B cell (primary cell): ENCODE data around the gene PIGC. TPM values are rescaled to one million over a fixed set of nuclear protein-coding genes. Genes with fewer than 3 reads are reported as not detected.

Experiments
- ATAC-seq: fragments of 200-7000 bp; cut with Tn5 transposase; one replicate; pipeline ENCODE4 v1.10.0; 2021; ENCODE audit warnings: low read depth, mild to moderate bottlenecking, moderate number of reproducible peaks, moderate library complexity
- CTCF ChIA-PET: fragments of 350-600 bp; sonication (Branson Sonifier 250); formaldehyde crosslinking; loops from one replicate; lab custom pipeline; 2021; ENCODE audit warnings: antibody characterized with exemption, inconsistent platforms; lab: Charles Lee
- POLR2A ChIA-PET: fragments of 350-600 bp; sonication (Branson Sonifier 250); formaldehyde crosslinking; loops from one replicate; lab custom pipeline; 2021; ENCODE audit warnings: antibody characterized with exemption; lab: Charles Lee
- DNase-seq: peaks from one replicate; pipeline ENCODE4 v3.0.0; 2013
- H2AFZ ChIP-seq: 2 replicates; pipeline ENCODE4 v1.6.1; 2012; ENCODE audit warnings: mild to moderate bottlenecking, low read depth, low read length; ENCODE audit not compliant: insufficient read depth, poor library complexity, severe bottlenecking
- H3K27ac ChIP-seq, 2 donors: 1 replicate in 1 of 2; 2 replicates in 1 of 2; pipeline ENCODE4 v1.5.1; 2012 to 2013; ENCODE audit warnings: low read length in 2 of 2, mild to moderate bottlenecking in 2 of 2, moderate library complexity in 1 of 2
- H3K27me3 ChIP-seq, 4 experiments: fragments of 200-600 bp in 1 of 4; sonication (generic) in 1 of 4; replicated peaks in 1 of 4; 1 replicate in 2 of 4; 2 replicates in 2 of 4; pipeline versions ENCODE4 v1.6.1 to v1.7.0; 2013 to 2016; ENCODE audit warnings: low read length in 3 of 4, mild to moderate bottlenecking in 2 of 4, mixed read lengths in 1 of 4, moderate library complexity in 1 of 4; ENCODE audit not compliant: insufficient read depth in 4 of 4, control insufficient read depth in 3 of 4; ENCODE audit errors: control extremely low read depth in 1 of 4
- H3K36me3 ChIP-seq, 2 experiments: replicated peaks in 1 of 2; 1 replicate in 1 of 2; 2 replicates in 1 of 2; pipeline versions ENCODE4 v1.6.1 to v1.7.1; 2013; ENCODE audit warnings: low read length in 1 of 2; ENCODE audit not compliant: insufficient read depth in 2 of 2, control insufficient read depth in 1 of 2; ENCODE audit errors: control extremely low read depth in 1 of 2, extremely low read depth in 1 of 2
- H3K4me1 ChIP-seq, 2 donors: fragments of 200-600 bp in 1 of 2; sonication (generic) in 1 of 2; 1 replicate in 1 of 2; 2 replicates in 1 of 2; pipeline versions ENCODE4 v1.5.1 to v1.6.1; 2013 to 2017; ENCODE audit warnings: low read length in 2 of 2; ENCODE audit not compliant: control insufficient read depth in 2 of 2, insufficient read depth in 2 of 2
- H3K4me2 ChIP-seq: replicated peaks from 2 replicates; pipeline ENCODE3; 2012; ENCODE audit warnings: mild to moderate bottlenecking, low read depth, low read length; ENCODE audit not compliant: poor library complexity, severe bottlenecking
- H3K4me3 ChIP-seq, 5 experiments: fragments of 200-600 bp in 1 of 5; sonication (generic) in 1 of 5; 1 replicate in 3 of 5; 2 replicates in 2 of 5; pipeline versions ENCODE4 v1.5.1 to v1.7.0; 2011 to 2016; ENCODE audit warnings: low read length in 4 of 5, mild to moderate bottlenecking in 4 of 5, low read depth in 2 of 5, control low read depth in 1 of 5, moderate library complexity in 1 of 5; ENCODE audit not compliant: insufficient read depth in 1 of 5; ENCODE audit errors: control extremely low read depth in 1 of 5, extremely low read depth in 1 of 5
- H3K79me2 ChIP-seq: fragments of 200-600 bp; sonication (generic); one replicate; pipeline ENCODE4 v1.6.0; 2016; ENCODE audit warnings: low read length; ENCODE audit not compliant: control insufficient read depth, insufficient read depth
- H3K9ac ChIP-seq: fragments of 200-600 bp; sonication (generic); 2 replicates; pipeline ENCODE4 v1.6.1; 2017; ENCODE audit warnings: mild to moderate bottlenecking, low read length, moderate library complexity
- H3K9me3 ChIP-seq, 3 donors: one replicate each; pipeline versions ENCODE4 v1.6.1 to v1.7.1; 2013; ENCODE audit warnings: low read length in 2 of 3; ENCODE audit not compliant: control insufficient read depth in 2 of 3, insufficient read depth in 1 of 3; ENCODE audit errors: control extremely low read depth in 1 of 3
- H4K20me1 ChIP-seq: 2 replicates; pipeline ENCODE4 v1.6.0; 2012; ENCODE audit warnings: mild to moderate bottlenecking, low read length; ENCODE audit not compliant: insufficient read depth, control insufficient read depth, poor library complexity, severe bottlenecking
- H3K27ac Mint-ChIP-seq: one replicate; pipeline ENCODE4 v1.8.0; 2021; ENCODE audit warnings: mixed read lengths
- H3K27me3 Mint-ChIP-seq: one replicate; pipeline ENCODE4 v1.8.0; 2021; ENCODE audit warnings: mixed read lengths
- H3K4me1 Mint-ChIP-seq: one replicate; pipeline ENCODE4 v1.8.0; 2021; ENCODE audit warnings: mixed read lengths
- H3K4me3 Mint-ChIP-seq: one replicate; pipeline ENCODE4 v1.8.0; 2021; ENCODE audit warnings: mixed read lengths
- H3K9me3 Mint-ChIP-seq: one replicate; pipeline ENCODE4 v1.8.0; 2022; ENCODE audit warnings: mixed read lengths; ENCODE audit not compliant: insufficient read depth
- CTCF ChIP-seq: fragments of 200-600 bp; IDR thresholded peaks from one replicate; pipeline ENCODE4 v1.8.0; 2022; ENCODE audit warnings: antibody characterized with exemption, mild to moderate bottlenecking
- EZH2 ChIP-seq: IDR thresholded peaks from 2 replicates; pipeline ENCODE4 v1.6.1; 2012; ENCODE audit warnings: borderline replicate concordance, low read depth, mild to moderate bottlenecking, moderate library complexity, low read length; ENCODE audit not compliant: insufficient read depth, poor library complexity, severe bottlenecking
- WGBS: methylation state at CpG from one replicate; pipeline ENCODE4 v1.1.5; 2013; ENCODE audit warnings: missing lambda C conversion rate; ENCODE audit not compliant: insufficient coverage; 5-methylcytosine and 5-hydroxymethylcytosine counted together
- intact Hi-C: fragments of 100-400 bp; cut with micrococcal nuclease; formaldehyde crosslinking; loops from one replicate; pipeline ENCODE4 v1.10.0; 2022
- polyA plus RNA-seq: library from polyadenylated mRNA; depleted of rRNA; stranded (reverse); fragments of >200 nt; gene quantifications from 2 replicates; pipeline ENCODE4 v1.2.3, GENCODE V29; 2012
- total RNA-seq, 2 donors: library from RNA; stranded (reverse); fragments of 120-200 nt in 1 of 2; gene quantifications; 1 replicate in 1 of 2; 2 replicates in 1 of 2; pipeline versions ENCODE4 v1.2.3 to v1.2.4, GENCODE V29; 2013 to 2022

Gene PIGC
- total and polyA plus RNA-seq, 2 donors (not counting 1 experiment from before 2014, with no cell fraction given) = 16.2 to 28.8 TPM

GRCh38 chr1:172427191-172427590 is 16.7 kb downstream of the PIGC start:
- CTCF ChIA-PET = interaction anchor here (1.5 to 3.7 kb wide), 6 partner anchors 16 to 425 kb away, joined by 3 to 23 read pairs (median 12); no protein-coding TSS in a partner anchor
- H3K4me2 ChIP-seq = peak overlapping the region; percentile 24
- no peak overlapping the region for H3K4me3 ChIP-seq
- H3K27me3 Mint-ChIP-seq = no peaks in the 10 kb centered on the region
- intact Hi-C loops = no loop called here
- ATAC-seq (no peak), DNase-seq (no peak)
- H3K9ac ChIP-seq = no peak overlapping the region
- H3K9me3 ChIP-seq = no peaks in the 10 kb centered on the region
- no peak overlapping the region for H3K27ac Mint-ChIP-seq
- H4K20me1 ChIP-seq = no peaks in the 10 kb centered on the region
- no peak overlapping the region for H3K27ac ChIP-seq
- H3K4me1 Mint-ChIP-seq = peaks cover 13% of the 10 kb centered on the region
- H3K4me1 ChIP-seq = peaks cover 10 to 12% of the 10 kb centered on the region in 2 donors
- no peak overlapping the region for H3K4me3 Mint-ChIP-seq
- no peaks in the 10 kb centered on the region for H3K27me3 ChIP-seq
- no peaks in the 10 kb centered on the region for H3K9me3 Mint-ChIP-seq
- H3K36me3 ChIP-seq = peaks cover 0 to 3% of the 10 kb centered on the region in 2 experiments
- H2AFZ ChIP-seq = peak overlapping the region; percentile 16
- 100% methylated on average over 2 of the region's 2 CpGs for WGBS
- no peak for TF ChIP-seq CTCF
- TF ChIP-seq EZH2 = no peak
- POLR2A ChIA-PET = interaction anchor here (0.6 kb wide), 1 partner anchor 647 kb away, joined by 3 read pairs; no protein-coding TSS in a partner anchor
- peaks cover 4% of the 10 kb centered on the region for H3K79me2 ChIP-seq

- Histone ChIP-seq H2AFZ (no peak overlapping the region), H3K27me3 (no peaks in the 10 kb centered on the region), H3K9ac (no peak overlapping the region), H3K27ac (no peak overlapping the region), H3K4me3 (no peak overlapping the region), H3K9me3 (no peaks in the 10 kb centered on the region), H3K36me3 (no peaks in the 10 kb centered on the region), H3K79me2 (peaks cover 4% of the 10 kb centered on the region), H3K4me2 (no peak overlapping the region), H4K20me1 (no peaks in the 10 kb centered on the region), H3K4me1 (peaks cover 6% of the 10 kb centered on the region in 2 donors)
- CTCF ChIA-PET = interaction anchor here (0.9 to 2.5 kb wide), 2 partner anchors 334 to 422 kb away, joined by 3 to 11 read pairs; no protein-coding TSS in a partner anchor
- intact Hi-C loops = no loop called here
- H3K27me3 Mint-ChIP-seq = no peaks in the 10 kb centered on the region
- no peak overlapping the region for H3K27ac Mint-ChIP-seq
- WGBS = no CpG with 5 or more reads among the region's 3 CpGs
- DNase-seq (no peak), ATAC-seq (no peak)
- no peak overlapping the region for H3K4me3 Mint-ChIP-seq
- no peak for TF ChIP-seq CTCF
- no peak for TF ChIP-seq EZH2
- H3K9me3 Mint-ChIP-seq = no peaks in the 10 kb centered on the region
- H3K4me1 Mint-ChIP-seq = peaks cover 4% of the 10 kb centered on the region
- POLR2A ChIA-PET = no interaction called here
Observed at GRCh38 chr1:172425339-172425738, 18.5 kb downstream of the PIGC start.
